Vagina (tissue), 2 donors: ENCODE results near the gene PDK3.

Experiments
- CTCF ChIP-seq, 3 experiments: fragments of 450-650 bp in 2 of 3; fragments of 200-600 bp in 1 of 3; sonication (generic) in 1 of 3; IDR thresholded peaks; one replicate each; pipeline ENCODE4 v1.5.1; 2017 to 2019; ENCODE audit warnings: antibody characterized with exemption in 3 of 3, mild to moderate bottlenecking in 2 of 3, moderate library complexity in 2 of 3
- POLR2AphosphoS5 ChIP-seq, 2 donors: sonication (generic); formaldehyde crosslinking; IDR thresholded peaks; one replicate each; pipeline ENCODE4 v1.9.0; 2017; ENCODE audit warnings: antibody characterized with exemption in 2 of 2, mild to moderate bottlenecking in 2 of 2, low read depth in 1 of 2; ENCODE audit not compliant: insufficient read depth in 1 of 2

GRCh38 chrX:24563291-24564010 is 98.4 kb downstream of the PDK3 start:
- TF ChIP-seq CTCF (IDR thresholded peaks at IDR 0.05) (no peak), POLR2AphosphoS5 (IDR thresholded peaks at IDR 0.05; ENCODE audit: insufficient read depth in 1 of 2, low read depth in 1 of 2) (no peak)
